GM21447 (cell line): Measurements from ENCODE around the gene EPHA4.

Source experiments
- ATAC-seq: cut with Tn5 transposase; IDR thresholded peaks from one replicate; pipeline ENCODE4 v1.9.1; 2021; ENCODE audit not compliant: unreplicated experiment

EPHA4 gene

GRCh38 chr2:221447310-221447709 is 124.8 kb downstream of the EPHA4 start:
- no peak for ATAC-seq

DNA sequence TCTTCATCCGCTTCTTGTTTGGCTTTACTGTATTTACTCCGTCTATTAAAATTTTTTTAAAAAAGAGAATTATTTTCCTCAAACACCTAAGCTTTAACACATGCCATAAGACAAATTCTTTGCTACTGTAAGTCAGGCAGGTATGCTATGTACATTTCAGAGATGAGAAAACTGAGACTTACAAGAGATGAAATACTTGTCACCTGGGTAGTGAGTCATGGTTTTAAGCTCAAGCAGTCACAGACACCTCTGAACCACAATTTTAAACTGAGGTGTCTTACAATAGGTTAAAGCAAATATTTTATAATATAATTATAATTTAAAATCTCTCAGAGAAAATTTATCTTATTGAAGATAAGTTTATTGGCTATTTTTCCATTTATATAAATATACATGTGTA is 126.0 kb downstream of the EPHA4 start:
- ATAC-seq = no peak

DNA sequence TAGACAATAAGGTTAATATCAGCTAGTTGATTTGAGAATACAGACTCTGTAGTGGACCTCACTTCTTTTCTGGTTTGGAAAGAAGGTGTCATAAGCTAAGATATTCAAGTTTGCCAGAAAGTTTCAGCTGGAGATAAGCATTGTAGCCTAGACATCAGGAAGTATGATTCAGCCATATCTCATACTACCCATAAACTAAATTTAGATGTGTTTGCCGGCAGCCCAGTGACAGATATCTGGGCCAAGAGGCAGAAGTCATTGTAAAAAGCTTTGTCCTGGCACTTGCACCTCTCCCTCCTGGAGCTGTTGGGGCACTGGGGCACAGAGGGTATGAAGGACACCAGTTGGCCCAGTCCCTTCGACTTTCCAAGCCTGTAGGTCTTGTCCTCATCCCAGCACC is 128.0 kb downstream of the EPHA4 start:
- no peak for ATAC-seq

- no peak for ATAC-seq
Measured at GRCh38 chr2:221443645-221444044, 128.5 kb downstream of the EPHA4 start.

- no peak for ATAC-seq
Measured at GRCh38 chr2:221442128-221442527, 130.0 kb downstream of the EPHA4 start.

GRCh38 chr2:221439761-221440479 is 132.2 kb downstream of the EPHA4 start:
- no peak for ATAC-seq

DNA sequence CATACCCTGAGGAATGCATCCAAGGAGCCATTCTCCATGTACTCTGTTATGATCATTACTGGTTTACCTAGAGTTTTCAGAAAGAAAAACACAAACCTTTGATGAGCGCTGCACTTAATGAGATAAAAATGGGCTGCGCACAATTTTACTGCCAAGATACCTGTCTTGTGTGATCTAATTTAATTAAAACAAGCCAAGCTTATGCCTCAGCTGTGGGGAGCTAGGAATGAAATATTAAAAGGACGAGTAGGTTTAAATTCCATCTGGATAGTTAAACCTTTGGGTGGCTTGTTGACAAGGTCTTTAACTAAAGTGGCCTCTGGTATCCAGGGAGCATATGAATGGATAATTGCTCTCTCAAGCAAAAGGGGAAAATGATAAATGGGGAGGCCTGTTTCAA is 135.0 kb downstream of the EPHA4 start:
- ATAC-seq = no peak

DNA sequence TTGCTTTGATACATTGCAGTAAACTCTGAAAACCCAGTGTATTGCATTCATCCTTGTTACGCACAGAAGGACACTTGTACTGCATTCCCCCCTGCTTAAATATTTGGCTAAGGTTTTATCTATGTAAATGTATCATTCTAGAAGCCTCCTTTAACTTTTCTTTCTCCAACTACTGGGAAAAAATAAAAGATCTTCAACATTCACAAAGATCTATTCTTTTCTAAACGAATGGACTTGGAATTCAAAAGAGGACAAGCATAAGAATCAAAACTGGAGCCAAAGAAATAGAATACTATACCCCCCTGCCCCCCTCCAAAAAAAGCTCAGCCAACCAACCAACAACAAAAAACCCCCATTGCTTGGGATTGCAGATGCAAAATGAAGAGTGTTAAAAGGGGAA is 136.9 kb downstream of the EPHA4 start:
- ATAC-seq = no peak

- no peak for ATAC-seq
Measured at GRCh38 chr2:221434142-221434541, 138.0 kb downstream of the EPHA4 start.

GRCh38 chr2:221431477-221431876 is 140.6 kb downstream of the EPHA4 start:
- ATAC-seq = no peak

- no peak for ATAC-seq
Measured at GRCh38 chr2:221429741-221430491, 142.2 kb downstream of the EPHA4 start.

GRCh38 chr2:221428896-221429295 is 143.2 kb downstream of the EPHA4 start:
- no peak for ATAC-seq

GRCh38 chr2:221426929-221427328 is 145.2 kb downstream of the EPHA4 start:
- ATAC-seq = no peak

DNA sequence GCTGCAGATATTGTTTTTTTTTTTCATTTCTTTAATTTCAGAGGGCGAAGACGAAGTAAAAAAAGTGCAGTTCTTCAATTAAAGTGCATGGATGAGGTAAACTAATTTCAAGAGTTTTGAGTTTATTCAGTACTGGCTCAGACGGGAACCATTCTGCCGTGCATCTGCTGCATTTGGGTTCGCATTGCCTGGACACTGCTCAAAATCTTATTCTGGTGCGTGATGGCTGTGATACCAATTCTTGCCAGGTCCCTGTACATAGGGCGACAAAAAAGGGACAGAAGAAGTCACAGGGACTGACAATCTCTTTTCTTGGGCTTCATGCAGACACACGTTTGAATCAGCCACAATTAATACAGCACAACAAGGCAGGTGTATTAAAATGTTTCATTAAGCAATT is 146.2 kb downstream of the EPHA4 start:
- no peak for ATAC-seq

- no peak for ATAC-seq
Measured at GRCh38 chr2:221425353-221425752, 146.8 kb downstream of the EPHA4 start.

DNA sequence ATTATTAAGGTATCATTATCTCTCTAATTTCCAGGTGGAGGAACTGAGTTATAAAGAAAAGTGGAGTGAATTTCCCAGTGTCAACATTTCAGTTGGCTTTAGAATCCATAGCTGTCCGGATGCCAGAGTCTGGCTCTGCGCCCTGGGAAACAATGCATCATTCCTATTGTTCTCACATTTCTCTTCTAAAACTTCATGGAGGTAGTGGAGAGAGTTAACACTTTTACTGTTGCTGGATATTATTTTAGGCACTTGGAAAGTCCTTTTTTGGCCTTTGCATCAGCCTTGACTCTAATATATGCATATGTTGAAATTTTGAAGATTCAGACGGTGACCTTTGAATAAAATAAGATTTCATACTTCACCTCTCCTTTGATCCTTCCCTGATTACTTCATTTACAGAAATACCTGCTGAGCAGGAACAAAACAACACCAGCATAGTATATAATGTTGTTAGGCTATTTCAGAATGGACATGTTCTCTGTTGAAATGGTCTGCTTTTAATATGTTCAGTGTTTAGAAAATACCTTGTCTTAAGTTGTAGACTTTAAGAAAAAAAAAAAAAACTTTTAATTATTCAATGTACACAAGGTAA is 148.8 kb downstream of the EPHA4 start:
- ATAC-seq = no peak

- no peak for ATAC-seq
Measured at GRCh38 chr2:221422516-221423209, 149.4 kb downstream of the EPHA4 start.

- ATAC-seq = no peak
Measured at GRCh38 chr2:221420245-221420644, 151.9 kb downstream of the EPHA4 start.

DNA sequence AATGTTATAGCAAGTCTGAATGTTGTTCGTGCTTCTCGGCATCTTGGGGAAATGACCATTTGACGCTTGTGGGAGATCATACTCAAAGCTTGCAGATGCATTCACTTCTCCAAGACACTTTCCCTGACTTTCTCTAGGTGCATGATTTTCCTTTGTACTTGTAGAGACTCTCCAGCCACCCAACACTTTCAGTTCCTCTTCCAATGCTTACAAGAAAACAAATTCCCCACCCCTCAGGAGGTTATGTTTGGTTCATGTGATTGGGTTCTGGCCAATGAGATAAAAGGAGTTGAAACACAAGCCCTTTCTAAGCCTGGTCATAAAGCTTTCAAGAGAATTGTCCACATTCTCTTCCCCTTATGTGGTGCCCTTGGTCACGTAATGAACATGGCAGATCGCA is 156.3 kb downstream of the EPHA4 start:
- ATAC-seq = no peak

DNA sequence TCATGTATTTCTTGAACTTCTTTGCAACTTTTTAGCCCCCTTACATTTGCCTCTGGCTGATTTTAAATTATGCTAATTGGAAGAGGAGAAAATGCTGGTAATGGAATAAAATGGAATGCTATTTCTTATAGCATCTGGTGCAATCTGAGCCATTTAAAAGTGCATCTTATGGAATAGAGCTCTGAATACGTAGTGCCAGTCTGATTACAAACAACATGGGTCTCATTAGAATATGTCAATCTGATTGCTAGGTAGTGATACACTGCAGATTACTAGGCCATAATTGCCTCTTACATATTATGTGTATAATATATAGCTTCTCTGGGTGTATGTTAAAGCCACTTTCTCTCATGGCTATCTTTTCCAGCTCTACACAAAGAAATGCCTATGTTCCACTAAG is 159.1 kb downstream of the EPHA4 start:
- no peak for ATAC-seq

DNA sequence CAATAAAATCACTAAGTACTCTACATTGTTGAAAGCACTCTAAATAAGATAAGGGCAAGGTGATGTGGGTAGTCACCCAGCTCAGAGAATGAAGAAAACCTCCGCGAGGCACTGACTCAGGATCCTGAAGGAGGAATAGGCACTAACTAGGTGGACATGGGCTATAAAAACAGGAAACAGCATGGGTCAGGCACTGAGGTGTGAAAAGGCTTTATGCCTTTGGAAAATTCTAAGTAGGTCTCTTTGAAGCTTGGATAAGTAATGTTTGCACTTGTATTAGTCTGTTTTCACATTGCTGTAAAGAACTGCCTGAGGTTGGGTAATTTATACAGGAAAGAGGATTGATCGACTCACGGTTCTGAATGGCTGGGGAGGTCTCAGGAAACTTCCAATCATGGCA is 161.6 kb downstream of the EPHA4 start:
- no peak for ATAC-seq

- no peak for ATAC-seq
Measured at GRCh38 chr2:221407765-221408164, 164.3 kb downstream of the EPHA4 start.
